Calu3 (cell line): Measurements from ENCODE around the gene DDA1. TPM values are rescaled to one million over a fixed set of nuclear protein-coding genes. Genes with fewer than 3 reads are reported as not detected.

Experiments
- BruUV-seq: library from RNA; stranded (reverse); fragments of 400-500 nt; replicated peaks from 2 replicates; lab custom pipeline; 2021; lab: Mats Ljungman, UMichigan
- CTCF ChIA-PET: fragments of 300-600 bp; sonication (Branson Sonifier 250); formaldehyde crosslinking; loops from one replicate; lab custom pipeline; 2022; ENCODE audit warnings: antibody characterized with exemption; lab: Charles Lee
- DNase-seq: peaks from one replicate; pipeline ENCODE4 v3.0.0; 2022
- H3K27ac Mint-ChIP-seq: one replicate; pipeline ENCODE4 v1.8.0; 2022; ENCODE audit warnings: mixed read lengths; ENCODE audit not compliant: unreplicated experiment
- H3K27me3 Mint-ChIP-seq: one replicate; pipeline ENCODE4 v1.8.0; 2022; ENCODE audit warnings: mixed read lengths; ENCODE audit not compliant: unreplicated experiment
- H3K36me3 Mint-ChIP-seq: one replicate; pipeline ENCODE4 v1.8.0; 2022; ENCODE audit warnings: mild to moderate bottlenecking, moderate library complexity, mixed read lengths; ENCODE audit not compliant: insufficient read depth, unreplicated experiment
- H3K4me1 Mint-ChIP-seq: one replicate; pipeline ENCODE4 v1.8.0; 2022; ENCODE audit warnings: mild to moderate bottlenecking, low read depth, mixed read lengths; ENCODE audit not compliant: unreplicated experiment
- H3K4me3 Mint-ChIP-seq: one replicate; pipeline ENCODE4 v1.8.0; 2022; ENCODE audit warnings: mild to moderate bottlenecking, low read depth, moderate library complexity, mixed read lengths; ENCODE audit not compliant: unreplicated experiment
- H3K9me3 Mint-ChIP-seq: one replicate; pipeline ENCODE4 v1.8.0; 2022; ENCODE audit warnings: low read depth, mixed read lengths; ENCODE audit not compliant: unreplicated experiment
- CTCF ChIP-seq: fragments of 200-600 bp; IDR thresholded peaks from one replicate; pipeline ENCODE4 v1.8.0; 2022; ENCODE audit warnings: antibody characterized with exemption; ENCODE audit not compliant: unreplicated experiment
- intact Hi-C: fragments of 100-400 bp; cut with micrococcal nuclease; formaldehyde crosslinking; loops from one replicate; pipeline ENCODE4 v1.10.0; 2022; ENCODE audit not compliant: unreplicated experiment
- total RNA-seq: library from RNA; stranded (reverse); gene quantifications from 2 replicates; pipeline ENCODE4 v1.2.3, GENCODE V29; 2022

The DDA1 gene
- total RNA-seq, 1 experiment from 2014 or later = 50.8 TPM

- no peaks in the 10 kb centered on the region for H3K4me1 Mint-ChIP-seq
- no peaks in the 10 kb centered on the region for H3K9me3 Mint-ChIP-seq
- CTCF ChIA-PET = interaction anchor here (0.5 kb wide), 1 partner anchor 633 kb away, joined by 4 read pairs; no protein-coding TSS in a partner anchor
- no peak for TF ChIP-seq CTCF
- no TSS peak for BruUV-seq
- no peak for DNase-seq
- intact Hi-C loops = no loop called here
- H3K36me3 Mint-ChIP-seq = peaks cover 10% of the 10 kb centered on the region
- H3K4me3 Mint-ChIP-seq = no peak overlapping the region
- no peaks in the 10 kb centered on the region for H3K27me3 Mint-ChIP-seq
- no peak overlapping the region for H3K27ac Mint-ChIP-seq
Measured at GRCh38 chr19:17279436-17279835, 29.9 kb upstream of the DDA1 start.

GRCh38 chr19:17281391-17282304, 27.7 kb upstream of the DDA1 start, which contains the start of gene ANKLE1:
Gene ANKLE1 (plus strand): TSS chr19:17281901. CDS start chr19:17281921, 20 bp downstream.
- no peak within 1 kb of the TSS for H3K27ac Mint-ChIP-seq
- no TSS peak for BruUV-seq
- peak within 1 kb of the TSS; percentile 44 for H3K4me3 Mint-ChIP-seq
- H3K36me3 Mint-ChIP-seq = peaks cover 10% of the 10 kb centered on the region
- TF ChIP-seq CTCF = no peak
- CTCF ChIA-PET = interaction anchor here (1.0 kb wide), 1 partner anchor 21 kb away, joined by 3 read pairs; the partner anchor contains the start of gene ABHD8
- H3K9me3 Mint-ChIP-seq = no peaks in the 10 kb centered on the region
- no peaks in the 10 kb centered on the region for H3K27me3 Mint-ChIP-seq
- no peaks in the 10 kb centered on the region for H3K4me1 Mint-ChIP-seq
- intact Hi-C loops = loop anchor here (5.0 to 10.0 kb wide), 2 partner anchors 74 to 217 kb away; no protein-coding TSS in a partner anchor
- no peak for DNase-seq

GRCh38 chr19:17282488-17283125, 26.8 kb upstream of the DDA1 start:
- Mint-ChIP-seq H3K9me3 (no peaks in the 10 kb centered on the region), H3K36me3 (peaks cover 2% of the 10 kb centered on the region), H3K27ac (no peak overlapping the region), H3K27me3 (no peaks in the 10 kb centered on the region), H3K4me1 (no peaks in the 10 kb centered on the region), H3K4me3 (peak overlapping the region; percentile 44)
- peak; percentile 78 for TF ChIP-seq CTCF
- BruUV-seq = no TSS peak
- peak; percentile 86 for DNase-seq
- CTCF ChIA-PET = interaction anchor here (1.0 kb wide), 1 partner anchor 20 kb away, joined by 3 read pairs; the partner anchor contains the start of gene ABHD8
- intact Hi-C loops = loop anchor here (5.0 to 10.0 kb wide), 2 partner anchors 75 to 218 kb away; no protein-coding TSS in a partner anchor

DNA sequence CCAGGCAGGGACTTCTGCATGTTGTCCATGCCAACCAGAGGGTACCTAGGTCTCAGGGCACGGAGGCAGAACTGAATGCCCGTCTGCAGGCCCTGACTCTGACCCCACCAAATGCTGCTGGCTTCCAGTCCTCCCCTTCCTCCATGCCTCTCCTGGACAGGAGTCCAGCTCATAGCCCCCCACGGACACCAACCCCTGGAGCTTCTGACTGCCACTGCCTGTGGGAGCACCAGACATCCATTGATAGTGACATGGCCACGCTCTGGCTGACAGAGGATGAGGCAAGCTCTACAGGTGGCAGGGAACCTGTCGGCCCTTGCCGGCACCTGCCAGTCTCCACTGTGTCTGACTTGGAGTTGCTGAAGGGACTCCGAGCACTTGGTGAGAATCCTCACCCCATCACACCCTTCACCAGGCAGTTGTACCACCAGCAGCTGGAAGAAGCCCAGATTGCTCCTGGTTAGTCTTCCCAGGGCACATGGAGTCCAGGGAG, 25.8 kb upstream of the DDA1 start:
- CTCF ChIA-PET = no interaction called here
- no peak overlapping the region for H3K4me3 Mint-ChIP-seq

More for the DNA sequence above, 25.8 kb upstream of the DDA1 start:
- no peaks in the 10 kb centered on the region for H3K36me3 Mint-ChIP-seq
- H3K9me3 Mint-ChIP-seq = no peaks in the 10 kb centered on the region
- no peaks in the 10 kb centered on the region for H3K27me3 Mint-ChIP-seq
- H3K4me1 Mint-ChIP-seq = no peaks in the 10 kb centered on the region
- TF ChIP-seq CTCF = no peak
- no peak overlapping the region for H3K27ac Mint-ChIP-seq
- no TSS peak for BruUV-seq
- intact Hi-C loops = loop anchor here (5.0 to 10.0 kb wide), 2 partner anchors 76 to 219 kb away; no protein-coding TSS in a partner anchor
- no peak for DNase-seq
